Loucy (cell line): ENCODE data around the gene SNX10.

Experiments used
- H2AFZ ChIP-seq: fragments of 200-600 bp; sonication (generic); 2 replicates; pipeline ENCODE4 v1.6.0; 2016; ENCODE audit warnings: antibody characterized with exemption, mild to moderate bottlenecking, low read length, moderate library complexity
- H3F3A ChIP-seq: fragments of 200-600 bp; 2 replicates; pipeline ENCODE4 v1.6.0; 2016; ENCODE audit warnings: antibody characterized with exemption, low read depth, mild to moderate bottlenecking
- H3K27me3 ChIP-seq: fragments of 200-600 bp; sonication (generic); 2 replicates; pipeline ENCODE4 v1.6.1; 2014; ENCODE audit warnings: low read length, mild to moderate bottlenecking; ENCODE audit not compliant: insufficient read depth, poor library complexity, severe bottlenecking
- H3K36me3 ChIP-seq: fragments of 200-600 bp; sonication (generic); 2 replicates; pipeline ENCODE4 v1.6.1; 2016; ENCODE audit warnings: low read length; ENCODE audit not compliant: insufficient read depth
- H3K4me1 ChIP-seq: fragments of 200-600 bp; sonication (generic); 2 replicates; pipeline ENCODE4 v1.5.1; 2014; ENCODE audit warnings: low read length, mild to moderate bottlenecking; ENCODE audit not compliant: insufficient read depth, poor library complexity, severe bottlenecking
- H3K4me2 ChIP-seq: fragments of 200-600 bp; sonication (generic); 2 replicates; pipeline ENCODE4 v1.6.0; 2014; ENCODE audit warnings: antibody characterized with exemption, low read length, low read depth, mild to moderate bottlenecking; ENCODE audit not compliant: poor library complexity, severe bottlenecking
- H3K4me3 ChIP-seq: fragments of 200-600 bp; sonication (generic); 2 replicates; pipeline ENCODE4 v1.5.1; 2014; ENCODE audit warnings: low read length, mild to moderate bottlenecking, mixed read lengths; ENCODE audit not compliant: poor library complexity, severe bottlenecking
- H3K79me2 ChIP-seq: fragments of 200-600 bp; sonication (generic); 2 replicates; pipeline ENCODE4 v1.6.1; 2014; ENCODE audit warnings: low read length; ENCODE audit not compliant: insufficient read depth
- H3K9ac ChIP-seq: fragments of 200-600 bp; sonication (generic); 2 replicates; pipeline ENCODE4 v1.6.0; 2014; ENCODE audit warnings: mild to moderate bottlenecking, low read depth, low read length, moderate library complexity; ENCODE audit not compliant: poor library complexity, severe bottlenecking
- H3K9me2 ChIP-seq: fragments of 200-600 bp; sonication (generic); replicated peaks from 2 replicates; pipeline ENCODE4 v1.6.1; 2016; ENCODE audit warnings: low read depth, low read length, mixed read lengths
- H3K9me3 ChIP-seq: fragments of 200-600 bp; sonication (generic); 2 replicates; pipeline ENCODE4 v1.6.1; 2014; ENCODE audit warnings: mild to moderate bottlenecking, antibody characterized with exemption, low read length, low read depth; ENCODE audit not compliant: insufficient read depth
- H4K20me1 ChIP-seq: fragments of 200-600 bp; sonication (generic); 2 replicates; pipeline ENCODE4 v1.6.0; 2014; ENCODE audit warnings: antibody characterized with exemption, low read length, mild to moderate bottlenecking; ENCODE audit not compliant: insufficient read depth, poor library complexity, severe bottlenecking
- CTCF ChIP-seq: fragments of 200-600 bp; sonication (generic); conservative IDR thresholded peaks from 2 replicates; pipeline ENCODE4 v1.5.1; 2014; ENCODE audit warnings: mild to moderate bottlenecking, antibody characterized with exemption, low read length
- EZH2phosphoT487 ChIP-seq: fragments of 200-600 bp; IDR thresholded peaks from 2 replicates; pipeline ENCODE4 v1.6.1; 2018; ENCODE audit warnings: antibody characterized with exemption, mild to moderate bottlenecking, moderate library complexity, borderline replicate concordance

SNX10 gene

GRCh38 chr7:26295586-26295985 lies 3.9 kb downstream of the SNX10 start:
- Histone ChIP-seq H3K79me2 (peaks cover 66% of the 10 kb centered on the region), H3K4me2 (peak overlapping the region; percentile 99), H2AFZ (no peak overlapping the region), H3K9me2 (no peaks in the 10 kb centered on the region), H3K4me1 (peaks cover 40% of the 10 kb centered on the region), H3K4me3 (peak overlapping the region; percentile 97), H3K9ac (no peak overlapping the region), H3K36me3 (no peaks in the 10 kb centered on the region), H4K20me1 (peaks cover 3% of the 10 kb centered on the region), H3K9me3 (no peaks in the 10 kb centered on the region), H3K27me3 (no peaks in the 10 kb centered on the region), H3F3A (no peaks in the 10 kb centered on the region)
- TF ChIP-seq CTCF (no peak), EZH2phosphoT487 (no peak)

- H3K79me2 ChIP-seq = peaks cover 53% of the 10 kb centered on the region
- H3K9me3 ChIP-seq = no peaks in the 10 kb centered on the region
- H3K4me2 ChIP-seq = no peak overlapping the region
- no peaks in the 10 kb centered on the region for H3F3A ChIP-seq
- no peaks in the 10 kb centered on the region for H3K9me2 ChIP-seq
- no peak overlapping the region for H3K4me3 ChIP-seq
- no peaks in the 10 kb centered on the region for H3K27me3 ChIP-seq
- no peaks in the 10 kb centered on the region for H3K36me3 ChIP-seq
- no peak overlapping the region for H3K9ac ChIP-seq
- H3K4me1 ChIP-seq = peaks cover 21% of the 10 kb centered on the region
- no peak overlapping the region for H2AFZ ChIP-seq
- no peaks in the 10 kb centered on the region for H4K20me1 ChIP-seq
- TF ChIP-seq EZH2phosphoT487 (no peak), CTCF (no peak)
Observed at GRCh38 chr7:26298472-26299058, 6.9 kb downstream of the SNX10 start.

GRCh38 chr7:26305090-26305868 lies 13.6 kb downstream of the SNX10 start:
- Histone ChIP-seq H3K36me3 (no peaks in the 10 kb centered on the region), H4K20me1 (no peaks in the 10 kb centered on the region), H3K9me3 (no peaks in the 10 kb centered on the region), H3K9me2 (no peaks in the 10 kb centered on the region), H3F3A (no peaks in the 10 kb centered on the region), H3K9ac (no peak overlapping the region), H2AFZ (no peak overlapping the region), H3K4me1 (peaks cover 5% of the 10 kb centered on the region), H3K4me3 (no peak overlapping the region), H3K27me3 (no peaks in the 10 kb centered on the region), H3K4me2 (no peak overlapping the region), H3K79me2 (peaks cover 4% of the 10 kb centered on the region; the same call in 1 of the 2 replicates)
- no peak for TF ChIP-seq EZH2phosphoT487
- TF ChIP-seq CTCF = no peak
